Measurements from ENCODE around the gene DUOX2.
"Not testable (repeated sequence)": the region's sequence is repeated elsewhere in the genome, so short reads cannot be mapped to it uniquely, and the experiment has no call there.

The DUOX2 gene

DNA sequence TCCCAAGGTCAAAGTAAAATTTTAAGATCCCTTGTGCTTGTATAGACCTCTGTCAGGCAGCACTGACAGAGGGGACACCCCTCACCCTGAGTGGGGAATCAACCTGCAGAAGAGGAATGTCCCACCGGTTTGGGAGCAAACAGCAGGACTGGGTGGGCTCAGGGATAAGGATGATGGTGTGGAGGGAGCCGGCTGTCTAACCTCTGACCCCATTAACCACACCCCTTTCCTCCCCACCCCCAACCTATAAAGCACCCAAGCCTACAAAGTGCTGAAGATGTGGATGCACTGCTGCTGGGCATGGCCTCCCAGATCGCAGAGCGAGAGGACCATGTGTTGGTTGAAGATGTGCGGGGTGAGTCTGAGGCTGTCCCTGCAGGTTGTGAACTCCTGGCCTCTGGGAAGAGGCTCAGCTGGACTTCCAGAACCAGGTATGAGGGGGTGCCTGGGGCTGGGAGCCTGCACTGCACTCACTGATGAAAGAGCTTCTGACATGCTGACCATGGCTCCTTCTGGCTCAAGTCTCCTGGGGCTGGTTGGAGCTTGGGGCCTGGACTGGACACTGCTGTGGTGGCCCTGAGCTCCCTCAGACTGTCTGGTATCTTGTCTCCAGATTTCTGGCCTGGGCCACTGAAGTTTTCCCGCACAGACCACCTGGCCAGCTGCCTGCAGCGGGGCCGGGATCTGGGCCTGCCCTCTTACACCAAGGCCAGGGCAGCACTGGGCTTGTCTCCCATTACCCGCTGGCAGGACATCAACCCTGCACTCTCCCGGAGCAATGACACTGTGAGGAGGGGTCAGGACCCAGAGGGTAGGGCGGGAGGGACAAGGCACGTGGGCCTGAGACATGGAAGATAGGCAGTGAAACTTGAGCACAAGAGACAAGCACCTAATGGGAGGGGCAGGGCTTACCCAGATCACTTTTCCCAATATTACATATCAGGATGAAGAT, 25.1 kb upstream of the DUOX2 start:
- no peak for DNase-seq (ENCODE audit: low spot score)

- no peak for DNase-seq (ENCODE audit: low spot score)
These were observed 23.7 kb upstream of the DUOX2 start for GRCh38 chr15:45137703-45138102.

DNA sequence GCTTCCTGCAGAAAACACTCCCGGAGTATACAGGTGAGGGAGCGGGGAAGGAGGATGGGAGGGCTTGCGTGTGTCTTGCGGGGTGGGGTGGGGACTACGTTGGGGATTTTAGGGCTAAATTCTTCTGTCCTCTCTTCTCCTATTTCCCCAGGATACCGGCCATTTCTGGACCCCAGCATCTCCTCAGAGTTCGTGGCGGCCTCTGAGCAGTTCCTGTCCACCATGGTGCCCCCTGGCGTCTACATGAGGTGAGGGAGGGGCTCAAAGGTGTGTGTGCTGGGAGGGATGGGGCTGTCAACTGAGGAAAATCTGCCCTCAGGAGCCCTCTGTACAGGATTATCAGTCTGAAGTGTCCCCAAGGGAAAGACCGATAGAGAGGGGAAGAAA, 22.4 kb upstream of the DUOX2 start:
- no peak for DNase-seq (ENCODE audit: low spot score)

GRCh38 chr15:45135705-45136377, 21.9 kb upstream of the DUOX2 start:
- DNase-seq (ENCODE audit: low spot score), result not testable (repeated sequence)

- DNase-seq (ENCODE audit: low spot score), result no peak
These were observed 21.0 kb upstream of the DUOX2 start for GRCh38 chr15:45134682-45135604.

GRCh38 chr15:45134046-45134445, 20.1 kb upstream of the DUOX2 start:
- no peak for DNase-seq (ENCODE audit: low spot score)

DNA sequence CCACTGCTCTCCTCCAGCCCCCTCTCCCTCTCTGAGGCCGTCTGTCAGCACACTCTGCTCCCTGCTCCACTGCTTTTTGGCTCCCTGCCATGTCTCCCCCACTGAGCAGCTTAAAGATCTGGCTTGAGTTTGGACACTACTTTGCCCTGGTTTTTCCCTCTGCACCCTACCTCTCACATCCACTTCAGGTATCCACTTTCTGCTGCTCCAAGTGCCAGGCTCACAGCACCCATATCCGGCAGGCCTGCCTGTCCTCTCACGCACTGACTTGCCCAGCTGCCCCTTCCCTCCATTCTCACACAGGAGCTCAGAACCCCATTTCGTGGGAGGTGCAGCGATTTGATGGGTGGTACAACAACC, 19.6 kb upstream of the DUOX2 start:
- DNase-seq (ENCODE audit: low spot score), result no peak

- DNase-seq (ENCODE audit: low spot score), result no peak
These were observed 19.0 kb upstream of the DUOX2 start for GRCh38 chr15:45132844-45133560.

- no peak for DNase-seq (ENCODE audit: low spot score)
These were observed 17.5 kb upstream of the DUOX2 start for GRCh38 chr15:45131510-45131909.

GRCh38 chr15:45130291-45131000, 16.5 kb upstream of the DUOX2 start:
- DNase-seq (ENCODE audit: low spot score), result no peak

- peak; percentile 14 for DNase-seq (ENCODE audit: low spot score)
These were observed 15.7 kb upstream of the DUOX2 start, which contains the start of the genes DUOX1 and DUOXA1 for GRCh38 chr15:45129651-45130129. Gene DUOX1, plus strand, starts transcription at chr15:45129994. Its CDS starts 1,973 bp downstream, at chr15:45131967. Gene DUOXA1, minus strand, starts transcription at chr15:45129879. Its CDS starts 6,865 bp downstream, at chr15:45123014.

DNA sequence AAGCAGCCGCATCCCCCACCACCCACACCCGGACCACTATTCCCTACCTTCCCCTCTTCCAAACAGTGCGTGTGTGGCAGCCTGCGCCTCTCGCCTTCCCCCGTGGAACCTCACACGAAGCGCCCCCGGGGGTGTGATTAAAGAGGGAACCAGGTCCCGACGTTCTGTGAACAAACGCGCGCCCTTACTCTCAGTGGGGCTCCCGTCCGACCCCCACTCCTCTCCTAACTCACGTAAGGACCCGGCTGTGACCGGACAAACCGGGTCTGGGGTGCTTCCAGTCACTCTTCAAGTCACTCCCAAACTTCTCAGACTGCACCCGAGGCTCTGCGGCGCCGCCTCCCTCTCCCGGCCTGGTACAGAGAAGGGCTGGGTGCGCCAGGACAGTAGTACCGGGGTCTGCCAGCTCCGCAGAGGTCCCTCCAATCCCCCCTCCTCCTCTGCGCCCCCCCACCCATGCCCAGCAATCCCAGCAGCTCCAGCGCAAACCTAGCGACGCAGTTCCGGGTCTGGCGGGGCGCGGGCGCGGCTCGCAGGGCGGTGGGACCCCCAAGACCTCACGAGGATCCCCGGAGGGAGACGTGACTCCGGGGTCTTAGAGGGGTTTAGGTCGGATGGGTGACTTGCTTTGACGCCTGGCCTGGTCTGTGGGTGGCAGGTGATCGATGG, 15.1 kb upstream of the DUOX2 start:
- DNase-seq (ENCODE audit: low spot score), result no peak

GRCh38 chr15:45126535-45127158, 12.7 kb upstream of the DUOX2 start:
- peak; percentile 48 for DNase-seq (ENCODE audit: low spot score)

GRCh38 chr15:45123397-45123796, 9.4 kb upstream of the DUOX2 start:
- DNase-seq (ENCODE audit: low spot score), result no peak

GRCh38 chr15:45122719-45123118, 8.7 kb upstream of the DUOX2 start:
- DNase-seq (ENCODE audit: low spot score), result no peak

- no peak for DNase-seq (ENCODE audit: low spot score)
These were observed 7.9 kb upstream of the DUOX2 start for GRCh38 chr15:45121706-45122417.

DNA sequence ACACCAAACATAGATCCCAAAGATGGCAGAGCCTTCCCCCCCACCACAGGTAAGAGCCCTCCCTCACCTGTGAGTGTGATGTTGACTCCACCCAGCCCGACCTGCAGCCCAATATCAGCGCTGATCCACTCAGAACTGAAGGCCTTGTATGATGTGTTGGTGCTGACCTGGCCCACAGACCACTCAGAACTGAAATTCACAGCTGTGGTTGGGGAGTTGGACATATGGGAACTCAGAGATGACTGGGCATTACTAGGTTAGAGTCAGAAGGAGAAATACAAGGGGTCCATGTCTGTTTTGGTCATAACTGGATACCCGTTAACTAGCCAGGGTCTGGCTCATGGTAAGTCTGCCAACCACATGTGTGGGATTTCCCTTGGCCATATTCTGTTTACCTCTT, 7.0 kb upstream of the DUOX2 start:
- DNase-seq (ENCODE audit: low spot score), result no peak

DNA sequence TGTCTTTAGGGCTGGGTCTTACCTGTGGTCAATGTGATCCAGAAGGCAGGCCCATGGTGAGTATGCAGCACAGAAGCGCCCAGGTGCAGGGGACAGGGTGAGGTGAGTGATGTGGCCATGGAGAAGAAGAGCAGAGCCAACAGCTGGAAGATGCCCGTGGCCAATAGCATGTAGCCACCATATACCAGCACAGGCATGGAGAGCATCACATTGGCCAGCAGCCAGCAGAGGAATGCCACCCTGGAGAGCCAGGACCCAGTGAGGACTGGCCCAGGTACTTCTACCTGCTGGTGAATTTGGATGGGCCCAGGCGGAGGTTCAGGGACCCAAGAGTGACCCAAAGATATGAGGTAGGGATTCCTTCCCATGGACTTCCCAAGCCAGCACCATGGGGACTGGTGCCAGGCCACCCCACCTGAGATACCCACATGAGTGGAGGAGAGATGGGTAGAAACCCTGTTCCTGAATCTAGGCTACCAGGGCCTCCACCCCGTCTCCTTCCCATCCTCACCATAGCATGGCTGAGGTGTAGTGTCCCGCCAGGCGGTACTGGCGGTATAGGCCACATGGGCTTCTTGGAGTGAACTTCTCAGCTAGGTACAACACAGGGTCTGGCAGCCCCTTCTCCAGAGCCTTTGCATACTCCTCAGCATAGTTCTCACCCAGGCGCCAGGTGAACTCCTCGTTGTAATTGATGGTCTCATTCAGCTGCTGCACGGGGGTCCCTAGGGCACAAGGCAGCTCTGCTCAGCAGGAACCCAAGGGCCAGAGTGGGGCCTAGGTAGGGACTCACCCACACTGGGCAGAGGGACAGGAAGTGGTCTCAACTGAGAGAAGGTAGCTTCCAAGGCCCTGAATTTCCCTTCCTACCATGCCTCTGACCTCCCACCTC, 6.4 kb upstream of the DUOX2 start:
- no peak for DNase-seq (ENCODE audit: low spot score)
